ENCODE results near the gene DTNBP1.

DNA sequence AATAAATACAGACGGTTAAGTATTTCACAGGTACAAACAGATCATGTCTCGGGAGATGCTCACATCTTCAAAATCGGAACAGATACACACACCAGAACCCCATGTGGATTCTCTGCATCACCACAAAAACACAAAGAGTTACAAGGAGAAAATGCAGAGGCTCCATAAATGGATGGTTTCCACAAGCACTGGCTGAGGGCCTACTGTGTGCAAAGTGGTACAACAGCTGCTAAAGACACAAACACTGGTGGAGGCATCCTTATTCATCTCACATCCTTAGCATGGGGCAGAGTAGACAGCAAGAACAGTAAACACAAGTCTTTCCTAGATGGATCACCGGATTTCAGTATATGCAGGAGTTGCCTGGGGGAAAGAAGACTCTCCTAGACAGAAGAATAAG, 88.8 kb downstream of the DTNBP1 start:
- TF ChIP-seq, protein P1, sequence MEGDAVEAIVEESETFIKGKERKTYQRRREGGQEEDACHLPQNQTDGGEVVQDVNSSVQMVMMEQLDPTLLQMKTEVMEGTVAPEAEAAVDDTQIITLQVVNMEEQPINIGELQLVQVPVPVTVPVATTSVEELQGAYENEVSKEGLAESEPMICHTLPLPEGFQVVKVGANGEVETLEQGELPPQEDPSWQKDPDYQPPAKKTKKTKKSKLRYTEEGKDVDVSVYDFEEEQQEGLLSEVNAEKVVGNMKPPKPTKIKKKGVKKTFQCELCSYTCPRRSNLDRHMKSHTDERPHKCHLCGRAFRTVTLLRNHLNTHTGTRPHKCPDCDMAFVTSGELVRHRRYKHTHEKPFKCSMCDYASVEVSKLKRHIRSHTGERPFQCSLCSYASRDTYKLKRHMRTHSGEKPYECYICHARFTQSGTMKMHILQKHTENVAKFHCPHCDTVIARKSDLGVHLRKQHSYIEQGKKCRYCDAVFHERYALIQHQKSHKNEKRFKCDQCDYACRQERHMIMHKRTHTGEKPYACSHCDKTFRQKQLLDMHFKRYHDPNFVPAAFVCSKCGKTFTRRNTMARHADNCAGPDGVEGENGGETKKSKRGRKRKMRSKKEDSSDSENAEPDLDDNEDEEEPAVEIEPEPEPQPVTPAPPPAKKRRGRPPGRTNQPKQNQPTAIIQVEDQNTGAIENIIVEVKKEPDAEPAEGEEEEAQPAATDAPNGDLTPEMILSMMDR (conservative IDR thresholded peaks at IDR 0.05; ENCODE audit: low read depth, low read length) = no peak
- no peak for TF ChIP-seq POLR2A (IDR thresholded peaks at IDR 0.05; ENCODE audit: low read depth, low read length)
- TF ChIP-seq CHD1 (IDR thresholded peaks at IDR 0.05; ENCODE audit: low read depth, low read length) = no peak
- no peak for TF ChIP-seq RAD21 (IDR thresholded peaks at IDR 0.05; ENCODE audit: low read length)
- TF ChIP-seq SMC3 (IDR thresholded peaks at IDR 0.05; ENCODE audit: low read depth, low read length) = no peak
- TF ChIP-seq RFX5 (IDR thresholded peaks at IDR 0.05; ENCODE audit: low read depth, low read length) = no peak
- TF ChIP-seq NFE2L2 (IDR thresholded peaks at IDR 0.05; ENCODE audit: low read depth, low read length) = no peak
- TF ChIP-seq MXI1 (IDR thresholded peaks at IDR 0.05; ENCODE audit: borderline replicate concordance, low read depth, low read length) = no peak
